Activated effector memory CD4-positive, alpha-beta T cell treated with Interleukin-2 at 50 U/mL for 16 hours (primary cell): ENCODE data around the gene RETREG1.
"Not testable (repeated sequence)": the region's sequence is repeated elsewhere in the genome, so short reads cannot be mapped to it uniquely, and the experiment has no call there.

Source experiments
- DNase-seq: peaks from one replicate; pipeline ENCODE4 v3.0.0-alpha.2; 2020

RETREG1 gene, protein sequence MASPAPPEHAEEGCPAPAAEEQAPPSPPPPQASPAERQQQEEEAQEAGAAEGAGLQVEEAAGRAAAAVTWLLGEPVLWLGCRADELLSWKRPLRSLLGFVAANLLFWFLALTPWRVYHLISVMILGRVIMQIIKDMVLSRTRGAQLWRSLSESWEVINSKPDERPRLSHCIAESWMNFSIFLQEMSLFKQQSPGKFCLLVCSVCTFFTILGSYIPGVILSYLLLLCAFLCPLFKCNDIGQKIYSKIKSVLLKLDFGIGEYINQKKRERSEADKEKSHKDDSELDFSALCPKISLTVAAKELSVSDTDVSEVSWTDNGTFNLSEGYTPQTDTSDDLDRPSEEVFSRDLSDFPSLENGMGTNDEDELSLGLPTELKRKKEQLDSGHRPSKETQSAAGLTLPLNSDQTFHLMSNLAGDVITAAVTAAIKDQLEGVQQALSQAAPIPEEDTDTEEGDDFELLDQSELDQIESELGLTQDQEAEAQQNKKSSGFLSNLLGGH

DNA sequence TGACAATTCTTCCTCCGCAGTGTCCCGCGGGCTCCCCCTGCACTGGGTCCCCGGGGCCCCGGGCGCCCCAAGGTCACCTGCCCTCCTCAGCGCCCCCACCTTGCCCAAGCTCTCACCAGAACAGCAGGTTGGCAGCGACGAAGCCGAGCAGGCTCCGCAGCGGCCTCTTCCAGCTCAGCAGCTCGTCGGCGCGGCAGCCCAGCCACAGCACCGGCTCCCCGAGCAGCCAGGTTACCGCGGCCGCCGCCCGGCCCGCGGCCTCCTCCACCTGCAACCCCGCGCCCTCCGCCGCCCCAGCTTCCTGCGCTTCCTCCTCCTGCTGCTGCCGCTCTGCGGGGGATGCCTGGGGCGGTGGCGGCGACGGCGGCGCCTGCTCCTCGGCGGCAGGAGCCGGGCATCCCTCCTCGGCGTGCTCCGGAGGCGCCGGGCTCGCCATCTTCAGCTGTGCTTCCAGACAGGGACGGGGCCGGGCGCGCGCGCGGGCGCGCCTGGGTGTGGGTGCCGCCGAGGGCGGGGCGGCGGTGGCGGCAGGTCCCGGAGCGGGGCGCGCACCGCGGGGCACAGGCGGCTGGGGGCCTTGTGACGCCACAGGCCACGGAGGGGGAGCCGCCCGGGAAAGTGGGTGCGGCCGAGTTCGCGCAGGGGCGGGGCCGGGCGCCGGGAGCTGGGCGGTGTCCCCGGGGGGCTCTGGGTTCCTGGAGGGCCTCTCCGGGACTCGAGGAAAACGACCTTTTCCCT, at the start of gene RETREG1:
TSS of gene RETREG1 (minus strand) at position 462 of the 738 bp plus-strand sequence. CDS start at position 436, 26 bp downstream.
- DNase-seq, result peak; percentile 81

DNA sequence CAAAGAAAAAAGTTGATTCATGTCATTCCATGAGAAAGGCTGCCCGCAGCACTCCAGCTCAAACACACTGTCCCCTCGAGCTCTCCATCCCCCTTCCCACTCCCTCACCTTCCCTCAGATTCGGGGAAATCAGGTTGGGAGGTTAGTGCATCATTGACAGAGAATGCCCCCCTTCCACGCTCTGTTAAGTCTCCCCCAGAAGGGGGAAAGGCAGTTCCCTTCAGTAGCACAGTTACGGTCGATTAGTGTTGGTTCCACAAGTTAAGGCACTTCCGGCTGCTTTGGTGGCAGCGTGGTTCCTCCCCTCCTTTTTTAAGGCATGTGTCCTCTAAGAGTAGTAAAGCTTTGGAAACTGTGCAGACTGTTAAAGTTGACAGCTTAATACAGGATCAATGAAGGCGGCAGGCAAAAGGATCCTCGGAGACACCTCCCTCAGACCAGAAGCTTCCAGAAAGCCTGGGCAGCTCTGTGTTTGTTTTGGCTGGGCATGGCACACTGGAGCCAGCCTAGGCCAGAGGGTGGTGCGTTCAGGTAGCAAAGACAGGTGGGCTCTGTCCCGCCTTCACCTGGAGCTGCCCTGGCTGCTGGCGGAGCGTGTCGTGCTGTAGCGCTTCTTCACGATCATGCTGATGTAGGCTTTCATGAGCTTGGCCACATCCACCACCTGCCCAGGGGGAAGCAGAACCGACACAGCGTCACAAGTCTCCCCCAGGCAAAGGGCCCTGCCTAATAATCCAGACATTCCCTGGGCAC, 49.5 kb upstream of the RETREG1 start:
- no peak for DNase-seq

DNA sequence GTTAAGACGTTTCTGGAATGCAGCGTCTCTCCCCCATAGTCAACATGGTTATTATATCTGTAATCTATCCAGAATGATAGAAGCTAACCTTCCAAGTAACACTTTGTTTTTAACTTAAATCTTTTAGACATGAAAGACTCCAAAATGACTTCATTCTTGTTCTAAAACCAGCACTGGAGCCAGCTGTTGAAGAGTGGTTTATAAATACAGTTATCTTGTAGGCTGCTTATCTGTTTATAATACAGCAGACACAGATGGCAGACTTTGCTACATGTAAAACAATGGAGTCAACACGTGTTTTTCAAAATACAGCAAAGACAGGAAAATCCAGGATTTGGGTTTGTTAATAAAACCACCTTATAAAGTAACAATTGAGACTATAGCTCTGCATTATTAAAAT, 48.8 kb upstream of the RETREG1 start:
- no peak for DNase-seq

DNA sequence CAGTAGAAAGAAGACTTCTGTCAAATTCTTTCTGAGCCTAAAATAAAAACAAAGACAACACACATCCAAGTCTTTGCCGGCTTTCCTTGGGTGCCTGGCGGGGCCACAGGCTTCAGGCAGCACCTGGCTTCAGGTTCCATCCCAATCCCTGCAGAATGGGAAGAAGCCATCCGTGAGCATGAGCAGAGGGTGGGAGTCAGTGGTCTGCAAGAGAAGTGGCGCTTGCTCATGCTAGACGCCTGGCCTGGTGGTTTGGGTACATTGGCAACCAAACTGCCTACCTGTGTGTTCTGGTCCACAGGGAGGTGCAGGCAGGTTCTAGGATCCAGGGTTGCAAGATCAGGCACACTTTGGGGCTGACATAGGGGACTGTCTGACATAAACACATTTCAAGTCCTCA, 47.6 kb upstream of the RETREG1 start:
- no peak for DNase-seq

DNA sequence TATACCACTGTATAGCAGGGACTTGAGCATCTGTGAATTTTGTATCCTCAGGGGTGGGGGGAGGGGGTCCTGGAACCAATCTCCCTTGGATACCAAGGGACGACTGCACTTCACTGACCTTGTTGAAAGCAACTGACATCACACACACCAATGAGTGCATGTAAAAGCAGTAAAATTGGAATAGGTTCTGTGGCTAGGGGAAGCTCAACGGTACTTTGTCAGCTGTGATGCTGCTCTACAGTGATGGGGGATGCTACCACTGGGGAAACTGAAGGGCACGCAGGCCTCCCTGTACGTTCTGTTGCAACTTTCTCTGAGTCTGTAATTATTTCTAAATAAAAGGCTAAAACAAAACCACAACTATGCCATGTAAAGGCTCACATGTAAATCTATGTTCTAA, 47.0 kb upstream of the RETREG1 start:
- no peak for DNase-seq

DNA sequence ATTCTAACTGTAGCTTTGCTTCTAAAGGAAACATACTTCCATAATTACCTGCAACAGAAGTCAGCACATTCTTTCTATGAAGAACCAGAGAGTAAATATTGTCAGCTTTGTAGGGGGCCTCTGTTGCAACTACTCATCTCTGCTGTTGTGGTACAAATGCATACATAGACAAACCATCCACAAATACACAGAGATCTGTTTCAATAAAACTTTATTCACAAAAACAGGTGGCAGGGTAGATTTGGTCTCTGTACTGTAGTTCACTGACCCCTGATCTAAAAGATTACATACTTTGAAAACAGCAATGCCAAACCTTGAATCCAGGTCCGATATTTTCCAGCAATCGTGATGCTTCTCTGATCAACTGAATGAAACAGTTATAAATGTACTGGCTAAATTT, 44.9 kb upstream of the RETREG1 start:
- no peak for DNase-seq

DNA sequence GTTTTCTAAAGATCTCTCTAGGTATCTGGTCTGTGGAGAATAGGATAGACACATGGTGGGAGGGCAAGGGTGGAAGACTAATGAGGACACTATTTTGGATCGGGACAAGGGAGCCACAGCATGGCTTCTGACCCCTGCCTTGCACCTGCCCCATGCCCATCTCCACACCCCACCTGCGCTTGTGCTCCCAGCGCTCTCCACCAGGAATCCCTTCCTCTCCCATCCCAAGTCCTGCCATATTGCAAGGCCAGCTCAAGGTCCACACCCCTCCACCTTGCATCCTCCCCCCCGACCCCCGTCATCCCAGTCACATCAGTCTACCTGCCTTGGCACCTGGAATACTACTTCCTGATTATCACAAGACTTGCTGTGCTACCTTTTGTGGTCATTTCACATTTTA, 44.2 kb upstream of the RETREG1 start:
- DNase-seq, result no peak

DNA sequence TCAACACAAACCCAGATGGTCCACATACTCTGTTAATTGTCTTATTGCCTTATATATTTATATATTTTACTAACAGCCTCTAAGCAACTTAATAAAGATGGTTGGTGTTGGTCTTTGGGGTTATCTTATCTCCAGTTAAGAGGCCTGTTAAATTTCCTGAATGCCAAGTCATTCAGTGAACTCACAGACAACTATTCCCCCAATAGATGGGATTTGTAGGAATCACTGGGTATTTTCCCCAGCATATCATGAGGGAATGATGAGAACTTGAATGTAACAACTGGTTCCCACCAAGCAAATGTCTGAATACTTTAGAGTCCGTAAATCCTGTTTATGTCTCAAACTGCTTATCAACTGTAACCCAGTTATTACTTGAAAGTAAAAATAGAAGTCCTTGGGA, 42.7 kb upstream of the RETREG1 start:
- no peak for DNase-seq

DNA sequence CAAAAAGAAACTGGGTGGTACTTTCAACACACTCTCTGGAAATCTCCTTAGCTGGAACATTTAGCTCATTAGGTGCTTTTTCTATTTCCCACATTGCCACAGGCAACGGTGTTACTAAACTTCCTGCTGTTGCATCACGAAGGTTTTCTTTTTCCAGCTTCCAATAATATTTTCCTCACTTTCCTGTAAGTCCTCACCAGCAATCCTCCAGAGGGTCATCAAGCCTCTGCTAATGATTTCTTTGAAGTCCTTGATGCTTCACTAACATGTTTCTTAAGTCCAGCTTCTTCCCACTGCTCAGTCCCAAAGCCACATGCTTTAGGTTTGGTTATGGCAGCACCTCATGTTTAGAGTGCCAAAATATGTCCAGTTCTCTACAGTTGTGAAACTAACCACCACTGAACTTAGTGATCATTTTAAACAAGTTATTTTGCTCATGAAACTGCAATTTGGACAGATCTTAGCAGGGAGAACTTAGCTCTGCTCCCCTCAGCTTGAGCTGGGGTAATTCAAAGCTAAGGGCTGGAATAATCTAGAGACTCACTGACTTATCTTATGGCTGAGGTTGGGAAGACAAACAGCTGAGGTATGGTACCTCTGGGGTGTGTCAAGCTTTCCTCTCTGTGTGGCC, 39.9 kb upstream of the RETREG1 start:
- DNase-seq, result no peak

DNA sequence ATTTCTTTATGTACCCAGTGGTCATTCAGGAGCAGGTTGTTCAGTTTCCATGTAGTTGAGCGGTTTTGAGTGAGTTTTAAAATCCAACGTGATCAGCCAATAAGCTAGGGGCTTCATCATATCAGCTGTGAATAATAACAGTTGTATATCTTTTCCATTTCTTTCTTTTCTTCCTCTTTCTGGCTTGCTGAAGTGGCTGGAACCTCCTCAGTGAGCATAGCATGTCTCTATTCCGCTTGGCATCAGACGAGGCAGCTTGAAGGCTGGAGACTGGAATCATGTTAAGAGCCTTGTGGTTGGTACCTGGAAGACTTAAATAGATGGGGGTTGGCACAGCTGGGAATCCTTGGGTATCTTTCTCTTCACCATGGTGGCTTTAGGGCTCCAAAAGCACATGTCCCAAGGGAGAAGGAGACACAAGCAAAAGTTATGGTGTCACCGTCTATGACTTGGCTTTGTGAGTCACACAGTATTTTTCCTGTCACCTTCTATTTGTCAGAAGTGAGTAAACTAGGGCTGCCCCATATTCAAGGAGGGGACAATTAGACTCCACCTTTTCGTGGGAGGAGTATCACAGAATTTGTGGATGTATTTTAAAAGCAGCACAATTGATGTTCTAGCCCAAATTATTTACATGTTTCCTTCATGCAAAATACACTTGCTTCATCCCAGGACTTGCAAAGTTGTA, 38.0 kb upstream of the RETREG1 start:
- DNase-seq, result no peak

DNA sequence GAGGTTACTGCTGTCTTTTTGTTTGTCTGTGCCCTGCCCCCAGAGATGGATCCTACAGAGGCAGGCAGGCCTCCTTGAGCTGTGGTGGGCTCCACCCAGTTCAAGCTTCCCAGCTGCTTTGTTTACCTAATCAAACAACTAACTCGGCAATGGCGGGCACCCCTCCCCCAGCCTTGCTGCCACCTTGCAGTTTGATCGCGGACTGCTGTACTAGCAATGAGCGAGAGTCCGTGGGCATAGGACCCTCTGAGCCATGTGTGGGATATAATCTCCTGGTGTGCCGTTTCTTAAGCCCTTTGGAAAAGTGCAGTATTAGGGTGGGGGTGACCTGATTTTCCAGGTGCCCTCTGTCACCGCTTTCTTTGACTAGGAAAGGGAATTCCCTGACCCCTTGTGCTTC, 31.9 kb upstream of the RETREG1 start:
- DNase-seq, result not testable (repeated sequence)

DNA sequence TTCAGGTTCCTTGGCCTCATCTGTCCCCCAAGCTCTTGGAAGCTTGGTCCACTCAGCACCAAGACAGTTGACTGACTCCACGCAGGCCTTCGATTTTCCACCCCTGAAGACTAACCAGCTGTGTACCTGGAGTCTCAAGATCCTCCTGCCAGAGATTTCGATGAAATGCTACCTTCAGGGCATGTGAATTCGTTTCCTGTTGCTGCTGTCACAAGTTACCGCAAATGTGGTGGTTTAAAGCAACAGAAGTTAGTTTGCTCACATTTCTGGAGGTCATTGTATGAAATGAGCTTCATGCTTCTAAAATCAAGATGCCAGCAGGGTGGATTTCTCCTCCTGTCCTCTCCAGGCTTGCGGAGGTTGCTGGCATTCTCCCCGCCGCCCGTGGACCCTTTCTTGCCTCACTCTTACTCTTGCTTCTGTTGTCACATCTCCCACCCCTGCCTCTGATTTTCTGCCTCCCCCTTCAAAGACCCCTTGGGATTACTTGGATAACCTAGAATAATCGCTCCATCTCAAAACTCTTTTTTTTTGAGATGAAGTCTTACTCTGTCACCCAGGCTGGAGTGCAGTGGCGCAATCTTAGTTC, 27.6 kb upstream of the RETREG1 start:
- no peak for DNase-seq

DNA sequence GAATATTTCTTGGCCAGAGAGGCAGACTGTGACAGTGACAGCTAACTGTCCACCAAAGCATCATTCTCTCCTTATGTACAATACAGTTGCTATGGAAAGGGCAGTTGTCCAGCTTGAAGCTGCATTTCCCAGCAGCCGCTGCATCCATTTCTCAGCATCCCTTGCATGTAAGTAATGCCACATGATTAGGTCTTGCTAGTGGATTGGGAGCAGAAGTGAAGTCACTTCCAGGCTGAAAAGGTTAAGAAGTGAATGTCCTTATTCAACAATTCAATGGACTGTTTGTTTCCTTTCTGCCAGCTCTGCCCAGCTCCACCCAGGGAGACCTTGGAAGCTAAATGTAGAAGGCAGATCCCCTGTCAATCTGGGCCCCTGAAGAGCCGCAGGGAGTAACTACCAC, 26.1 kb upstream of the RETREG1 start:
- DNase-seq, result no peak

DNA sequence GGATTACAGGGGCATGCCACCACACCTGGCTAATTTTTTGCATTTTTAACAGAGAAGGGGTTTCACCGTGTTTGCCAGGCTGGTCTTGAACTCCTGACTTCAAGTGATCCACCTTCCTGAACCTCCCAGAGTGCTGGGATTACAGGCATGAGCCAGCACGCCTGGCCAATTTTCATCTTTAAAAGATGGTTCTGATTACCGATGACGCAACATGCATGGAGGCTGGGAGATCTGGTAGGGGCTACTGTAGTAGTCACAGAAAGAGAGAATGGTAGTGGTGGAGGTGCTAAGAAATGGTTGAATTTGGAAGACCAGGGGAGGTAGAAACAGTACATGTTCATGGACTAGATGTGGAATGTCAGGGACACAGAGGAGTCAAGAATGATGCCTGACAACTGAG, 22.4 kb upstream of the RETREG1 start:
- DNase-seq, result no peak

DNA sequence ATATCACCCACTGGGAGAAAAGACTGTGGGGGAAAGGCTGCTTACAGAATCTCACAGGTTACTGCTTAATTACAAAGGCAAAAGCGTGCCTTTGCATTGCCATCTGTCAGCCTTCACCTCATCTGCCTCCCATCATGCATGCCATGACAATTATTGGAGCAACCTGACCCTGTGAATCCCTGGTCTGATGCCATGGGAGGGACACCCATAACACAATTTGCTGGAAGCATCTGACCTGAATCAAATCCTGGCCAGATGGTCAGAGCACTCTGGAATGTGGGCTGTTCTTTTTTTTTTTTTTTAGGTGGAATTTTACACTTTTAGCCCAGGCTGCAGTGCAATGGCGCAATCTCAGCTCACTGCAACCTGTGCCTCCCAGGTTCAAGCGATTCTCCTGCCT, 11.6 kb upstream of the RETREG1 start:
- no peak for DNase-seq

DNA sequence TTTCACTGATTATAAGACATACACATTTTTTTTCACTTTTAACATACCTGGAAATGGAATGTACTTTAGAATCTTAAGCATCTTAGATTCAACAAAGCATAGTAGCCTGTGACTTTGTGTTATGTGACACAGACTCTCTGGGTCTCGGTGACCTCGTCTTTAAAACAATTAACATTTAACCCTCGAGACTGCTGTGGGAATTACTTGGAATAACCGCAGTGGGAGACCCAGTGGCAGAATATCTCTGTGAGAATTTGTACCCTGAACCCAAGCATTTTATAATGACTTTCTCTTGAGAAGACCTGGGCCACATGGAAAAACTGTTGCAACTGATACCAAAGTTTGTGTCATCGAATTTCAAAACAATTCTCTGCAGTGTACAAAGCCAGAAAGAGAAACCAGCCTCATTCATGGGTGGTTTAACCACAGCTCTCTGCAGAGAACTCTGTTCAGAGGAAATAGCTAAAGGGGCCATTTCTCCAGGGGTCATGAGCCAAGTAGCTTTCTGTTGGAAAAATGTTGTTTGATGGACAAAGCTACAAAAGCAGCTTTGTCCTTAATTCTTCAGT, 10.0 kb upstream of the RETREG1 start:
- no peak for DNase-seq

DNA sequence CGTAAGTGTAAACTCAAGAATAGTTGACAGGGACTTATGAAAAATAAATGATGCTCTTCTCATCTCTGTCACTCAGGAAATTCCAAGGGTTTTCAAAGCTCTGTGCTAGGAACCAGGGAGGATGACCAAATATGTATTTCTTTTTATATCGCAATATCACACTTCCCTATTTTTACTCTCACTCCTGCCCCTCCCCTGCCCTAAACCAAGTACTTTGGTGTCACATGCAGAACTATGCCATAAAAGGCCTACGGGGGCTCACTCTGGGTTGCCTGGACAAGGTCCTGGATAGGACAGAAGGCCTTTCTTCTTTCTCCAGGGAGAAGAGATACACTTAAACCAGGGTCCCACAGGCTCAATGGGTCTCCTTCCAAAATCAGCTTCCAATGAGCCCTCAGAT, 8.3 kb upstream of the RETREG1 start:
- no peak for DNase-seq

DNA sequence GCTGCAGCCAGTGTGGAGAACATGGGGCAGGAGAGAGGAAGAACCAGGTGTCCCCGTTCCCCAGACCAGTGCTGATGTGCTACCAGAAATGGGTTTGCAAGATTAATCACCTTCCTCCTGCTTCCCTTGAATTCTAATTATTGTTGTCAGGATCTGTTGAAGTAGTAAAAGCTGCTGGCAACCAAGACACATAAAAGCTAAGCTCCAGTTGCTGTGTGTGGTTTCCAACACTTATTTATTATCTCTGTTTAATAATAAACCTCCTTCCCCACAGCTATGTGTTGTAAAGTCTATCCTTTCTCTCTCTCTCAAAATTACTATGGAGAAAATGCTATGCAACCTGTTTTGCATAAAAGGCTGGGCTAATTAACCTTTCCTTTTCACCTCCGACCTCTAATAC, 2.3 kb upstream of the RETREG1 start:
- DNase-seq, result no peak

DNA sequence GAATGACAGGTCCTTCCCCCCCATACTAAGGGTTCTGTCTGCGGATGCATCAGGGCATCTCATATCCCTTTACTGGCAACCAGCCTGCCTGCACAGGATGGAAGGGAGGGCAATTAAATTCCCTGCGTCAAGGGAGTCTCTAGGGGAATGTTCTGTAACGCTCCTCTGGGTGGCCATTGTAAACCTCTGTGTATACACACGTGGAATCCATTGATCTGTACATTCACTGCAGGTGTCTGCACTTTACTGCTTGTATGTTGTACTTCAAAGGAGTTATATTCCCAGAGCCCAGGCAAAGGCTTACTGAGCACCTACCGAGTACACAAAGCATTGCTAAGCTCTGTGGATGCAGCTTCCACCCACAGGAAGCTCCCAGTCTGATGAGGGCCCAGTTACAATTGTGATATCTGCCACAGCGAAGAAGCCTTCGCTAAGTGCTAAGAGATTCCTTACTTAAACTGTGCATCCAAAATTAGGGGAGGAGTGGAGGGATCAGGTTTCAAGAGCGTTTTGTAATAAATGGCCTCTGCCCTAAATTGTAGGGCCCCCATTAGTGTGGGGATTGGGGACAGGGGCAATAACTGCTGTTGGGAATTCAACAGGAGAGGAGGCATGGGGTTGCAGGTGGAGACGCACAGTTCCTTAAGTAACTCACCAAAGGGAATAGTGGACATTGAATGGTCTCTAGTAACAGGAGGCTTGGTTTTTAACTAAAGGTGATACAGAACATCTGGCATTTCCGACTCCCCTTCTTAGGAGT, 1.5 kb upstream of the RETREG1 start:
- no peak for DNase-seq

DNA sequence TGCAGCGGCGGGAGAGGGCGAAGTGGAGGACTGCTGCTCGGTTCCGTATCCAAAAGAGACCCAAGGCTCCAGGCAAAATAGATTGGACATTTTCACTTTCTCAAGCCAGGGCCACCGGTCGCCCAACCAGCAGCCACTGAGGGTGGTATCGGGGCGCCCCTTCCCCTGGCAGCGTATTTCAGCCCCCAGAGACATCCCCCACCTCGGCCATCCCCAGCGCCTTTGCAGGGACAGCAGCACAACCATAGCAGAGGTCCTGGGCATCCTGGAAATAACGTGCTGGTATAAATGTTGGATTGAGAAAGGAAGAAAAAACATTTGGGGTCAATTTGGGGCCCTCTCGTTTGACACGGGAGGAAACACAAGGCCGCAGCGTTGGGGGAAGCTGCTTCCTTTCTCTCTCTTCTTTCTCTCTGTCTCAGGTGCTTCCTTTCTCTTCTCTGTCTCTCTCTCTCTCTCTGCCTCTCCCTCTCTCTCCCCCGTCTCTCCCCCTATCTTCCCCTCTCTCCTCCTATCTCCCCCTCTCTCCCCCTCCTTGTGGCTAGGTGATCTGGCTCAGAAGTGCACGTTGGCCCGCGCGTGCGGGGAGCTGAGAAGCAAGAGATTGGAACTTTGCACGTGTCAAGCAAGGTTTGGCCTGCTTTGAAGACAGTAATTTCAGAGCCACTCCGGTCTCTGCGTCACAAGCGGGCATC, 624 bp upstream of the RETREG1 start:
- DNase-seq, result peak; percentile 47
